PC-3 (cell line): ENCODE results near the gene GSTO2. TPM values are rescaled to one million over a fixed set of nuclear protein-coding genes. Genes with fewer than 3 reads are reported as not detected.

Experiments
- ATAC-seq: fragments of 200-7000 bp; cut with Tn5 transposase; 2 replicates; pipeline ENCODE4 v1.9.1; 2020; ENCODE audit warnings: mild to moderate bottlenecking, moderate library complexity
- BruUV-seq: library from RNA; stranded (reverse); fragments of 400-500 nt; replicated peaks from 2 replicates; lab custom pipeline; 2021; lab: Mats Ljungman, UMichigan
- CTCF ChIA-PET: fragments of 300-600 bp; sonication (Branson Sonifier 250); formaldehyde crosslinking; loops from one replicate; lab custom pipeline; 2022; ENCODE audit warnings: antibody characterized with exemption; lab: Charles Lee
- POLR2A ChIA-PET: fragments of 300-600 bp; sonication (Branson Sonifier 250); formaldehyde crosslinking; loops from one replicate; lab custom pipeline; 2022; ENCODE audit warnings: antibody characterized with exemption; ENCODE audit not compliant: unreplicated experiment; lab: Charles Lee
- DNase-seq: peaks from one replicate; pipeline ENCODE4 v3.0.0-alpha.2; 2015
- H2AFZ ChIP-seq: fragments of 300-600 bp; sonication (generic); 2 replicates; pipeline ENCODE4 v1.6.0; 2016; ENCODE audit warnings: antibody characterized with exemption, low read length
- H3F3A ChIP-seq: fragments of 300-600 bp; sonication (generic); one replicate; pipeline ENCODE4 v1.6.0; 2017; ENCODE audit warnings: antibody characterized with exemption, low read length, control low read depth, mild to moderate bottlenecking; ENCODE audit not compliant: unreplicated experiment
- H3K27ac ChIP-seq: fragments of 300-600 bp; sonication (generic); 2 replicates; pipeline ENCODE4 v1.5.1; 2016; ENCODE audit warnings: mild to moderate bottlenecking, low read length
- H3K27me3 ChIP-seq: fragments of 300-600 bp; sonication (generic); 2 replicates; pipeline ENCODE4 v1.6.1; 2016; ENCODE audit warnings: low read length, mixed read lengths
- H3K36me3 ChIP-seq: fragments of 300-600 bp; sonication (generic); 2 replicates; pipeline ENCODE4 v1.6.1; 2016; ENCODE audit warnings: low read depth, mixed run types, low read length, mixed read lengths
- H3K4me1 ChIP-seq: fragments of 300-600 bp; sonication (generic); 2 replicates; pipeline ENCODE4 v1.5.1; 2016; ENCODE audit warnings: low read length; ENCODE audit not compliant: insufficient read depth
- H3K4me2 ChIP-seq: fragments of 300-600 bp; sonication (generic); 2 replicates; pipeline ENCODE4 v1.6.0; 2016; ENCODE audit warnings: low read length
- H3K4me3 ChIP-seq: fragments of 300-600 bp; sonication (generic); 2 replicates; pipeline ENCODE4 v1.5.1; 2016; ENCODE audit warnings: mild to moderate bottlenecking, low read length, mixed read lengths
- H3K79me2 ChIP-seq: fragments of 300-600 bp; sonication (generic); 2 replicates; pipeline ENCODE4 v1.6.1; 2017; ENCODE audit warnings: low read length, mixed read lengths
- H3K9ac ChIP-seq: fragments of 300-600 bp; sonication (generic); 2 replicates; pipeline ENCODE4 v1.6.0; 2016; ENCODE audit warnings: mild to moderate bottlenecking, low read length
- H3K9me2 ChIP-seq: fragments of 300-600 bp; sonication (generic); replicated peaks from 2 replicates; pipeline ENCODE4 v1.6.1; 2016; ENCODE audit warnings: mixed run types, low read length, mixed read lengths
- H3K9me3 ChIP-seq: fragments of 300-600 bp; sonication (generic); 2 replicates; pipeline ENCODE4 v1.6.1; 2016; ENCODE audit warnings: low read length, mixed read lengths
- H4K20me1 ChIP-seq: fragments of 300-600 bp; sonication (generic); 2 replicates; pipeline ENCODE4 v1.6.1; 2016; ENCODE audit warnings: low read length, mixed read lengths
- EZH2 ChIP-seq: fragments of 300-600 bp; sonication (generic); IDR thresholded peaks from one replicate; pipeline ENCODE4 v1.6.1; 2017; ENCODE audit warnings: antibody characterized with exemption, mild to moderate bottlenecking, low read length; ENCODE audit not compliant: unreplicated experiment
- EZH2phosphoT487 ChIP-seq: fragments of 300-600 bp; sonication (generic); IDR thresholded peaks from 2 replicates; pipeline ENCODE4 v1.6.1; 2018; ENCODE audit warnings: mild to moderate bottlenecking, antibody characterized with exemption, low read length, borderline replicate concordance
- intact Hi-C: fragments of 100-400 bp; cut with micrococcal nuclease; formaldehyde crosslinking; loops from 2 replicates; pipeline ENCODE4 v1.9.0; 2023
- total RNA-seq: library from RNA; depleted of rRNA; stranded (reverse); fragments of >200 nt; gene quantifications from 2 replicates; pipeline ENCODE4 v1.2.3, GENCODE V29; 2014
- TF ChIP-seq, protein P1 (sequence below): fragments of 300-600 bp; sonication (generic); conservative IDR thresholded peaks from 2 replicates; pipeline ENCODE4 v1.5.1; 2017; ENCODE audit warnings: antibody characterized with exemption, low read depth, mild to moderate bottlenecking, low read length

Gene GSTO2
- total RNA-seq, 1 experiment from 2014 or later = 13.8 TPM

DNA sequence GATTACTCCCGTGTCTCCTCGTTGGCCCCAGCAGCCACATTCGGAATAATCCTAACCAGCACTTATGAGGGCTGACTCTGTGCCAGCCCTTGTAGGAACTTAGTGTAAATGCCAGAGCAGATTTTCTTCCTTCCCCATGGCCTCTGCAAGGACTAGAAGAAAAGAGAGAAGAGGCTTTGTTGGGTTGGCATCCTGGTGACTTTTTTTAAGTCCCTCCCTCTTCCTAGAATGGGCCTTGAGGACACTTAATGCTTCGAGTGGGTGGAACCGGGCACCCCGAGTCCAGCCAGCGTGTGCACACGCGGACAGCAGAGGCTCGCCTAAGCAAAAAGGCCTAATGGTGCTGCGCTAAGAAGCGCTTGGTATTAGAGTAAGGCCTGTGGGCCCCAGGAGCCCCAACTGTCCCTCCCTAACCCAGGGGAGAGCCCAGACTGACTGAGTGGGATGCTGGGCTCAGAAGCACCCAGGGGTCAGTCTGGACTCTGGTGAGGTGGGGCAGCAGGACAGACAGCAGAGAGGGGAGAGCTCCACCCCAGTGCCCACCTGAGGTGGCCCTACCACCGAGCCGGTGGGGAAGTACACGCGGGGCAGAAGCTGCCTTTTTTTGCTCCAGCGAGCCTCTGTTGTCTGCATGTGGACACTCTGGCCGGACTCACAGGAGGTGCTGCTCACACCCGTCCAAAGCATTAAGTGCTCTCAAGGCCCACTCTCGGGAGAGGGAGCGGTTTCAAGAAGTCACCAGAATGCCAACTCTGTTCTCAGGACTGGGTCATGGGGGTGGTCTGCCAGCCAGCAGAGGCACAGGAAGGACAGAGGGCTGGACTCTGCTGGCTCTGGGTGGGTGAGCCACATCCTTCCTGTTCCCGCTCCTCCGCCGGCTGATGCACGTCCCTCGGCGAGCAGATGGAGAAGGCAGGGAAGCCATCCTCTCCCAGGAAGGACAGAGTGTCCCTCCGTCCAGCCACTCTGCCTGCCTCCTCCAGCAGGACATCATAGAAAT is 56.8 kb downstream of the GSTO2 start:
- DNase-seq = no peak
- Histone ChIP-seq H3K4me2 (no peak overlapping the region), H3K9ac (no peak overlapping the region), H3K79me2 (peaks cover 83% of the 10 kb centered on the region), H3K9me3 (no peaks in the 10 kb centered on the region), H3K4me3 (no peak overlapping the region), H4K20me1 (0 out of 2 replicates have a peak, but pooled peaks cover 4% of the 10 kb centered on the region), H3K36me3 (no peaks in the 10 kb centered on the region), H2AFZ (no peak overlapping the region), H3K4me1 (peaks cover 38% of the 10 kb centered on the region), H3K27ac (no peak overlapping the region), H3K9me2 (no peaks in the 10 kb centered on the region), H3F3A (no peaks in the 10 kb centered on the region), H3K27me3 (no peaks in the 10 kb centered on the region)
- intact Hi-C loops = no loop called here
- no peak for ATAC-seq
- TF ChIP-seq, protein P1, sequence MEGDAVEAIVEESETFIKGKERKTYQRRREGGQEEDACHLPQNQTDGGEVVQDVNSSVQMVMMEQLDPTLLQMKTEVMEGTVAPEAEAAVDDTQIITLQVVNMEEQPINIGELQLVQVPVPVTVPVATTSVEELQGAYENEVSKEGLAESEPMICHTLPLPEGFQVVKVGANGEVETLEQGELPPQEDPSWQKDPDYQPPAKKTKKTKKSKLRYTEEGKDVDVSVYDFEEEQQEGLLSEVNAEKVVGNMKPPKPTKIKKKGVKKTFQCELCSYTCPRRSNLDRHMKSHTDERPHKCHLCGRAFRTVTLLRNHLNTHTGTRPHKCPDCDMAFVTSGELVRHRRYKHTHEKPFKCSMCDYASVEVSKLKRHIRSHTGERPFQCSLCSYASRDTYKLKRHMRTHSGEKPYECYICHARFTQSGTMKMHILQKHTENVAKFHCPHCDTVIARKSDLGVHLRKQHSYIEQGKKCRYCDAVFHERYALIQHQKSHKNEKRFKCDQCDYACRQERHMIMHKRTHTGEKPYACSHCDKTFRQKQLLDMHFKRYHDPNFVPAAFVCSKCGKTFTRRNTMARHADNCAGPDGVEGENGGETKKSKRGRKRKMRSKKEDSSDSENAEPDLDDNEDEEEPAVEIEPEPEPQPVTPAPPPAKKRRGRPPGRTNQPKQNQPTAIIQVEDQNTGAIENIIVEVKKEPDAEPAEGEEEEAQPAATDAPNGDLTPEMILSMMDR = no peak
- no peak for TF ChIP-seq EZH2phosphoT487
- no peak for TF ChIP-seq EZH2
- POLR2A ChIA-PET = no interaction called here
- BruUV-seq = no TSS peak
- CTCF ChIA-PET = no interaction called here

DNA sequence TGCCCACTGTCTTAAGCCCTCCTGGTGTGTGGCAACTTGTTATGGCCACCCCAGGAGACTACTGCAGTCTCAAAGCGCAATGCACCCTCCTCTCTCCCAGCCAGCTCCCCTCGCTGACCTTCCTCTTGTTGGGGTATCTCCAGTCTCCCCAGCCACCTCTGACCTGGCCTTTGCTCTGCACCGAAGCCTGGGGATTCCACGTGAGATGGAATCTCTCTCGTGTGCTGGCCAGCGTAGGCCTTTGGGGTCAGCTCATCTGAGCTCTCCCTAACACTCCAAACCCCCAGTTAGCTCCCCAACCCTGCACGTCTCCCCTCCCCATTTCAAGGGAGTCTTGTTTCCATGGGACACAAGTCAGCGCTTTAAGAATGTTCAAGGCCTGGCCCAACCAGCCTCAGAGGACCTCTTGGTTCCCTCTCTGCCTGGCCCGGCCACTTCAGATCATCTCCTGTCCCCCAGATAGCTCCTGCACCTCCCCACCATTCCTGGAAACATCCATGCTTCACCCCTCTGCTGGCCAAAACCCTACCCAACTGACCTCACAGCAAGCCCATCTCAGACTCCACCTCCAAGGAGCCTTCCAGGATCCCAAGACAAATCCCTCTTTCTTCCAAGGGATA is 58.1 kb downstream of the GSTO2 start:
- no peaks in the 10 kb centered on the region for H3F3A ChIP-seq
- H3K4me1 ChIP-seq = peaks cover 52% of the 10 kb centered on the region
- intact Hi-C loops = no loop called here
- ChIA-PET CTCF (no interaction called here), POLR2A (no interaction called here)
- H3K9me2 ChIP-seq = no peaks in the 10 kb centered on the region
- no peak overlapping the region for H2AFZ ChIP-seq
- 0 out of 2 replicates have a peak, but pooled peaks cover 3% of the 10 kb centered on the region for H4K20me1 ChIP-seq
- TF ChIP-seq, protein P1 = no peak
- TF ChIP-seq EZH2phosphoT487 = no peak
- TF ChIP-seq EZH2 = no peak
- peaks cover 82% of the 10 kb centered on the region for H3K79me2 ChIP-seq
- DNase-seq (no peak), ATAC-seq (no peak)
- H3K27me3 ChIP-seq = no peaks in the 10 kb centered on the region
- H3K9me3 ChIP-seq = no peaks in the 10 kb centered on the region
- H3K4me2 ChIP-seq = peak overlapping the region; percentile 89
- no peaks in the 10 kb centered on the region for H3K36me3 ChIP-seq
- peak overlapping the region; percentile 99 for H3K27ac ChIP-seq
- H3K9ac ChIP-seq = peak overlapping the region; percentile 94
- no TSS peak for BruUV-seq
- no peak overlapping the region for H3K4me3 ChIP-seq
